HTERT RPE-1 (cell line): ENCODE data around the gene OR8S1.
"Not testable (repeated sequence)": the region's sequence is repeated elsewhere in the genome, so short reads cannot be mapped to it uniquely, and the experiment has no call there.

Experiments used
- in situ Hi-C: fragments of 300-500 bp; cut with MboI; formaldehyde crosslinking; loops from 4 replicates; pipeline ENCODE4 v1.14.3; 2020; ENCODE audit warnings: low sequenced_read_pairs

The OR8S1 gene

GRCh38 chr12:48525332-48525731 is at the start of gene OR8S1:
Gene OR8S1 (plus strand): TSS chr12:48525632. CDS start chr12:48525632, 0 bp downstream.
- in situ Hi-C loops, result no loop called here

GRCh38 chr12:48482198-48482597 is 43.2 kb upstream of the OR8S1 start, which contains the start of gene C12orf54:
Gene C12orf54 (plus strand): TSS chr12:48482498. CDS start chr12:48483297, 799 bp downstream.
- in situ Hi-C loops, result no loop called here

- in situ Hi-C loops, result no loop called here
Observed at GRCh38 chr12:48482930-48483329, 42.5 kb upstream of the OR8S1 start.

GRCh38 chr12:48486261-48486660 is 39.2 kb upstream of the OR8S1 start:
- in situ Hi-C loops, result no loop called here

- in situ Hi-C loops, result no loop called here
Observed at GRCh38 chr12:48486679-48487078, 38.8 kb upstream of the OR8S1 start.

- in situ Hi-C loops, result no loop called here
Observed at GRCh38 chr12:48489012-48489411, 36.4 kb upstream of the OR8S1 start.

GRCh38 chr12:48489456-48489855 is 36.0 kb upstream of the OR8S1 start:
- in situ Hi-C loops, result not testable (repeated sequence)

GRCh38 chr12:48500281-48500680 is 25.2 kb upstream of the OR8S1 start:
- in situ Hi-C loops, result not testable (repeated sequence)

- in situ Hi-C loops, result not testable (repeated sequence)
Observed at GRCh38 chr12:48506836-48507235, 18.6 kb upstream of the OR8S1 start.

- in situ Hi-C loops, result no loop called here
Observed at GRCh38 chr12:48508987-48509386, 16.4 kb upstream of the OR8S1 start.

GRCh38 chr12:48510111-48510510 is 15.3 kb upstream of the OR8S1 start:
- in situ Hi-C loops, result no loop called here

GRCh38 chr12:48512855-48513254 is 12.6 kb upstream of the OR8S1 start:
- in situ Hi-C loops, result no loop called here

- in situ Hi-C loops, result no loop called here
Observed at GRCh38 chr12:48514728-48515127, 10.7 kb upstream of the OR8S1 start.

- in situ Hi-C loops, result not testable (repeated sequence)
Observed at GRCh38 chr12:48520381-48520780, 5.1 kb upstream of the OR8S1 start.

GRCh38 chr12:48527891-48528670 is 2.6 kb downstream of the OR8S1 start:
- in situ Hi-C loops, result no loop called here

GRCh38 chr12:48532601-48533000 is 7.2 kb downstream of the OR8S1 start:
- in situ Hi-C loops, result no loop called here

GRCh38 chr12:48536602-48537001 is 11.2 kb downstream of the OR8S1 start:
- in situ Hi-C loops, result no loop called here

- in situ Hi-C loops, result no loop called here
Observed at GRCh38 chr12:48542300-48542928, 17.0 kb downstream of the OR8S1 start.

- in situ Hi-C loops, result no loop called here
Observed at GRCh38 chr12:48545833-48546469, 20.5 kb downstream of the OR8S1 start.

- in situ Hi-C loops, result not testable (repeated sequence)
Observed at GRCh38 chr12:48547012-48547411, 21.6 kb downstream of the OR8S1 start.

- in situ Hi-C loops, result not testable (repeated sequence)
Observed at GRCh38 chr12:48551636-48552035, 26.2 kb downstream of the OR8S1 start.
